ENCODE data around the gene IL12A. TPM values are rescaled to one million over a fixed set of nuclear protein-coding genes. Genes with fewer than 3 reads are reported as not detected.

Gene IL12A
- total and polyA plus RNA-seq, 2 of the 8 experiments (the other 6 are each of a cell fraction or from before 2014, with no cell fraction given), result 0.41 to 0.92 TPM

DNA sequence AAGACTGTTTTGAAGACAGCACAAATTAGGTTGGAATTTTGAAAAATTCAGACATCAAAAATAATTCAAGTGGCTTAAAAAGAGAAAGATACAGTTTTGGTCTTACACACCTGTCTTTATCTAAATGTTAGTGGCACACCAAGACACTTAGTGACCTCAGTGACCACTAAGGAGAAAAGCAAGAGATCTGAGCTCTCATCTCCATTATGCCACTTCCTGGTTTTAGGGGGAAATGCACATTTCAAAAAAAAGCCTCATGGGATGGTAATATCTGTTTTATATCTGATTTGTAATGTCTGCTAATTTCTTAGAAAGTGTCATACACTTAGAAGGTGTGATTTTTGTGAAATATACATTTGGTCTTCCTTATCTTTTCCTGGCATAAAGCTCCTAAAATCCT, 16.4 kb downstream of the IL12A start (continued):
- TF ChIP-seq CHD7 (IDR thresholded peaks at IDR 0.05; ENCODE audit: insufficient replicate concordance, low read length) (no peak), POU5F1 (IDR thresholded peaks at IDR 0.05; ENCODE audit: low read depth, low read length) (no peak), RBBP5 (IDR thresholded peaks at IDR 0.05; ENCODE audit: borderline replicate concordance, low read depth, low read length) (no peak), TEAD4 (IDR thresholded peaks at IDR 0.05; ENCODE audit: low read depth, low read length) (no peak), PHF8 (conservative IDR thresholded peaks at IDR 0.05; ENCODE audit: low read depth, low read length) (no peak)
